PFSK-1 (cell line): ENCODE results near the gene GPD2.

Experiments
- FOXP2 ChIP-seq: optimal IDR thresholded peaks from 2 replicates; pipeline ENCODE3; 2011; ENCODE audit warnings: borderline replicate concordance, control low read depth, inconsistent platforms; ENCODE audit not compliant: insufficient read depth; ENCODE audit errors: extremely low read length, extremely low read depth
- POLR2AphosphoS5 ChIP-seq: IDR thresholded peaks from 2 replicates; pipeline ENCODE4 v1.6.1; 2012; ENCODE audit warnings: low read depth, mild to moderate bottlenecking, control low read depth, low read length, moderate library complexity
- REST ChIP-seq, 2 experiments: IDR thresholded peaks; 2 replicates each; pipeline versions ENCODE4 v1.6.1 to v1.8.0; 2011 to 2012; ENCODE audit warnings: low read depth in 2 of 2, low read length in 2 of 2, control low read depth in 1 of 2, inconsistent platforms in 1 of 2, mild to moderate bottlenecking in 1 of 2, moderate library complexity in 1 of 2; ENCODE audit not compliant: insufficient read depth in 1 of 2
- SIN3A ChIP-seq: IDR thresholded peaks from 2 replicates; pipeline ENCODE4 v1.6.1; 2012; ENCODE audit warnings: mild to moderate bottlenecking, low read length, moderate library complexity, borderline replicate concordance; ENCODE audit not compliant: insufficient read depth
- TAF1 ChIP-seq: IDR thresholded peaks from 2 replicates; pipeline ENCODE4 v1.6.1; 2012; ENCODE audit warnings: low read length, control low read depth, borderline replicate concordance; ENCODE audit not compliant: insufficient read depth

The GPD2 gene

GRCh38 chr2:156476850-156477206 lies 40.6 kb downstream of the GPD2 start:
- TF ChIP-seq POLR2AphosphoS5 = no peak
- TF ChIP-seq REST (IDR thresholded peaks at IDR 0.05; ENCODE audit: insufficient read depth in 1 of 2, low read depth in 2 of 2, low read length in 2 of 2) = no peak
- no peak for TF ChIP-seq SIN3A
- no peak for TF ChIP-seq FOXP2

GRCh38 chr2:156480376-156480775 lies 44.2 kb downstream of the GPD2 start:
- TF ChIP-seq TAF1 = no peak
- no peak for TF ChIP-seq REST (IDR thresholded peaks at IDR 0.05; ENCODE audit: insufficient read depth in 1 of 2, low read depth in 2 of 2, low read length in 2 of 2)
- no peak for TF ChIP-seq SIN3A
- TF ChIP-seq FOXP2 = no peak
- TF ChIP-seq POLR2AphosphoS5 = no peak

GRCh38 chr2:156481312-156481711 lies 45.1 kb downstream of the GPD2 start:
- TF ChIP-seq POLR2AphosphoS5 (no peak), SIN3A (no peak), FOXP2 (no peak), REST (IDR thresholded peaks at IDR 0.05; ENCODE audit: insufficient read depth in 1 of 2, low read depth in 2 of 2, low read length in 2 of 2) (no peak), TAF1 (no peak)

GRCh38 chr2:156483741-156484173 lies 47.6 kb downstream of the GPD2 start:
- TF ChIP-seq REST (IDR thresholded peaks at IDR 0.05; ENCODE audit: insufficient read depth in 1 of 2, low read depth in 2 of 2, low read length in 2 of 2) (no peak), TAF1 (no peak), POLR2AphosphoS5 (no peak), SIN3A (no peak), FOXP2 (no peak)

GRCh38 chr2:156486147-156486546 lies 50.0 kb downstream of the GPD2 start:
- no peak for TF ChIP-seq REST (IDR thresholded peaks at IDR 0.05; ENCODE audit: insufficient read depth in 1 of 2, low read depth in 2 of 2, low read length in 2 of 2)
- no peak for TF ChIP-seq SIN3A
- TF ChIP-seq TAF1 = no peak
- TF ChIP-seq FOXP2 = no peak
- no peak for TF ChIP-seq POLR2AphosphoS5
